ENCODE data around the gene EFNA1. TPM values are rescaled to one million over a fixed set of nuclear protein-coding genes. Genes with fewer than 3 reads are reported as not detected.

EFNA1 gene
- total and polyA plus RNA-seq, 2 of the 13 experiments (the other 11 are each of a cell fraction or from before 2014, with no cell fraction given): 81.8 to 874 TPM

DNA sequence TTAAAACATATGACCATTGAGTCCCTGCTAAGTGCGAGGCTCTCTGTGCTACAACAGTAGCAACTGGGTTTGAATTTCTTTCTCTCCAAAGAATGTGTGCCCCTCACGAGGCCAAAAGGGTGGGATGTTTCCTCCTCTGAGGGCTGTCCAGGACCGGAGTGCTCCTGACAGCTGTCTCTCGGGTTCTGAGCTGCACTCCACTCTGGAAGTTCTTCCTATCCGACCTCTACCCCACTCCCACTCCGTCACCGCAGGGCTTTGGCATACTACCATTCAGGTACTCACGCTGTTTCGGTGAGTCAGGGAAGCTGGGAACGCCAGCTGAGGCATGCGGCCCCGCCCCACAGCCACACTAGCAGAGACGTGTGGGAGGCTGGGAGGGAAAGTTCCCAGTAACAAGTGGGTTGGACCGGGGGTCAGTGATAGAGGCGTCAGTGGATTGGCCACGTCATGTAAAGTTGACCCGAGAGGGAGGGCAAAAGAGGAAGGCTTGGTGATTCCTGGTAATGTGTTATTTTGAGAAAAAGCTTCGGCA, 7.3 kb downstream of the EFNA1 start (continued):
- TF ChIP-seq, protein P1, sequence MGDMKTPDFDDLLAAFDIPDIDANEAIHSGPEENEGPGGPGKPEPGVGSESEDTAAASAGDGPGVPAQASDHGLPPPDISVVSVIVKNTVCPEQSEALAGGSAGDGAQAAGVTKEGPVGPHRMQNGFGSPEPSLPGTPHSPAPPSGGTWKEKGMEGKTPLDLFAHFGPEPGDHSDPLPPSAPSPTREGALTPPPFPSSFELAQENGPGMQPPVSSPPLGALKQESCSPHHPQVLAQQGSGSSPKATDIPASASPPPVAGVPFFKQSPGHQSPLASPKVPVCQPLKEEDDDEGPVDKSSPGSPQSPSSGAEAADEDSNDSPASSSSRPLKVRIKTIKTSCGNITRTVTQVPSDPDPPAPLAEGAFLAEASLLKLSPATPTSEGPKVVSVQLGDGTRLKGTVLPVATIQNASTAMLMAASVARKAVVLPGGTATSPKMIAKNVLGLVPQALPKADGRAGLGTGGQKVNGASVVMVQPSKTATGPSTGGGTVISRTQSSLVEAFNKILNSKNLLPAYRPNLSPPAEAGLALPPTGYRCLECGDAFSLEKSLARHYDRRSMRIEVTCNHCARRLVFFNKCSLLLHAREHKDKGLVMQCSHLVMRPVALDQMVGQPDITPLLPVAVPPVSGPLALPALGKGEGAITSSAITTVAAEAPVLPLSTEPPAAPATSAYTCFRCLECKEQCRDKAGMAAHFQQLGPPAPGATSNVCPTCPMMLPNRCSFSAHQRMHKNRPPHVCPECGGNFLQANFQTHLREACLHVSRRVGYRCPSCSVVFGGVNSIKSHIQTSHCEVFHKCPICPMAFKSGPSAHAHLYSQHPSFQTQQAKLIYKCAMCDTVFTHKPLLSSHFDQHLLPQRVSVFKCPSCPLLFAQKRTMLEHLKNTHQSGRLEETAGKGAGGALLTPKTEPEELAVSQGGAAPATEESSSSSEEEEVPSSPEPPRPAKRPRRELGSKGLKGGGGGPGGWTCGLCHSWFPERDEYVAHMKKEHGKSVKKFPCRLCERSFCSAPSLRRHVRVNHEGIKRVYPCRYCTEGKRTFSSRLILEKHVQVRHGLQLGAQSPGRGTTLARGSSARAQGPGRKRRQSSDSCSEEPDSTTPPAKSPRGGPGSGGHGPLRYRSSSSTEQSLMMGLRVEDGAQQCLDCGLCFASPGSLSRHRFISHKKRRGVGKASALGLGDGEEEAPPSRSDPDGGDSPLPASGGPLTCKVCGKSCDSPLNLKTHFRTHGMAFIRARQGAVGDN (CRISPR knock-in tag; IDR thresholded peaks at IDR 0.05): peak; percentile 62; the same call in 1 of the 2 replicates
- TF ChIP-seq ZSCAN22 (CRISPR knock-in tag; IDR thresholded peaks at IDR 0.05) (no peak), ZNF557 (CRISPR knock-in tag; IDR thresholded peaks at IDR 0.05) (0 out of 2 replicates have a peak, but pooled peaks have one; percentile 13), ZFP82 (CRISPR knock-in tag; IDR thresholded peaks at IDR 0.05; ENCODE audit: borderline replicate concordance) (no peak), ZNF160 (CRISPR knock-in tag; IDR thresholded peaks at IDR 0.05) (peak; percentile 72; the same call in 1 of the 2 replicates), PRPF4 (IDR thresholded peaks at IDR 0.05; ENCODE audit: low read depth, low read length, poor library complexity, severe bottlenecking) (no peak), ZFP1 (CRISPR knock-in tag; IDR thresholded peaks at IDR 0.05) (no peak), ZNF552 (CRISPR knock-in tag; IDR thresholded peaks at IDR 0.05; ENCODE audit: borderline replicate concordance) (no peak), ATF4 (CRISPR knock-in tag; IDR thresholded peaks at IDR 0.05) (no peak), SIX4 (CRISPR knock-in tag; IDR thresholded peaks at IDR 0.05) (0 out of 2 replicates have a peak, but pooled peaks have one; percentile 32), ELF4 (CRISPR knock-in tag; IDR thresholded peaks at IDR 0.05; ENCODE audit: borderline replicate concordance) (no peak), KDM5B (CRISPR knock-in tag; IDR thresholded peaks at IDR 0.05; ENCODE audit: borderline replicate concordance) (no peak), NCOR1 (IDR thresholded peaks at IDR 0.05; ENCODE audit: borderline replicate concordance, low read length) (peak; percentile 36; the same call in 1 of the 2 replicates)
- TF ChIP-seq, protein P2, sequence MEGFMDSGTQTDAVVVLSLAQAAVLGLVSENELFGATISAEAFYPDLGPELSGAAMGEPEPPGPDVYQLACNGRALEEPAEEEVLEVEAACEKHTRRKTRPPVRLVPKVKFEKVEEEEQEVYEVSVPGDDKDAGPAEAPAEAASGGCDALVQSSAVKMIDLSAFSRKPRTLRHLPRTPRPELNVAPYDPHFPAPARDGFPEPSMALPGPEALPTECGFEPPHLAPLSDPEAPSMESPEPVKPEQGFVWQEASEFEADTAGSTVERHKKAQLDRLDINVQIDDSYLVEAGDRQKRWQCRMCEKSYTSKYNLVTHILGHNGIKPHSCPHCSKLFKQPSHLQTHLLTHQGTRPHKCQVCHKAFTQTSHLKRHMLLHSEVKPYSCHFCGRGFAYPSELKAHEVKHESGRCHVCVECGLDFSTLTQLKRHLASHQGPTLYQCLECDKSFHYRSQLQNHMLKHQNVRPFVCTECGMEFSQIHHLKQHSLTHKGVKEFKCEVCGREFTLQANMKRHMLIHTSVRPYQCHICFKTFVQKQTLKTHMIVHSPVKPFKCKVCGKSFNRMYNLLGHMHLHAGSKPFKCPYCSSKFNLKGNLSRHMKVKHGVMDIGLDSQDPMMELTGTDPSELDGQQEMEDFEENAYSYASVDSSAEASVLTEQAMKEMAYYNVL (CRISPR knock-in tag; IDR thresholded peaks at IDR 0.05; ENCODE audit: borderline replicate concordance): no peak
- TF ChIP-seq, protein P3, sequence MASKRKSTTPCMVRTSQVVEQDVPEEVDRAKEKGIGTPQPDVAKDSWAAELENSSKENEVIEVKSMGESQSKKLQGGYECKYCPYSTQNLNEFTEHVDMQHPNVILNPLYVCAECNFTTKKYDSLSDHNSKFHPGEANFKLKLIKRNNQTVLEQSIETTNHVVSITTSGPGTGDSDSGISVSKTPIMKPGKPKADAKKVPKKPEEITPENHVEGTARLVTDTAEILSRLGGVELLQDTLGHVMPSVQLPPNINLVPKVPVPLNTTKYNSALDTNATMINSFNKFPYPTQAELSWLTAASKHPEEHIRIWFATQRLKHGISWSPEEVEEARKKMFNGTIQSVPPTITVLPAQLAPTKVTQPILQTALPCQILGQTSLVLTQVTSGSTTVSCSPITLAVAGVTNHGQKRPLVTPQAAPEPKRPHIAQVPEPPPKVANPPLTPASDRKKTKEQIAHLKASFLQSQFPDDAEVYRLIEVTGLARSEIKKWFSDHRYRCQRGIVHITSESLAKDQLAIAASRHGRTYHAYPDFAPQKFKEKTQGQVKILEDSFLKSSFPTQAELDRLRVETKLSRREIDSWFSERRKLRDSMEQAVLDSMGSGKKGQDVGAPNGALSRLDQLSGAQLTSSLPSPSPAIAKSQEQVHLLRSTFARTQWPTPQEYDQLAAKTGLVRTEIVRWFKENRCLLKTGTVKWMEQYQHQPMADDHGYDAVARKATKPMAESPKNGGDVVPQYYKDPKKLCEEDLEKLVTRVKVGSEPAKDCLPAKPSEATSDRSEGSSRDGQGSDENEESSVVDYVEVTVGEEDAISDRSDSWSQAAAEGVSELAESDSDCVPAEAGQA (IDR thresholded peaks at IDR 0.05; ENCODE audit: low read depth): no peak
- TF ChIP-seq, protein P3 (CRISPR knock-in tag; IDR thresholded peaks at IDR 0.05; ENCODE audit: borderline replicate concordance): no peak; the same call in 1 of the 2 replicates

Data from HepG2 (cell line).